Trophoblast cell (in vitro differentiated cells and primary cell): Measurements from ENCODE around the gene ABLIM3.

Experiments
- DNase-seq, 2 donors: peaks; one replicate each; pipeline ENCODE4 v3.0.0-alpha.2; 2016
- H2AFZ ChIP-seq: 2 replicates; pipeline ENCODE4 v1.6.1; 2013; ENCODE audit warnings: low read length, moderate library complexity, mild to moderate bottlenecking; ENCODE audit not compliant: insufficient read depth, poor library complexity
- H2AK5ac ChIP-seq: 2 replicates; pipeline ENCODE4 v1.6.1; 2013; ENCODE audit warnings: mild to moderate bottlenecking, low read length
- H2BK120ac ChIP-seq: 2 replicates; pipeline ENCODE4 v1.6.1; 2013; ENCODE audit warnings: low read length, mild to moderate bottlenecking, moderate library complexity; ENCODE audit not compliant: insufficient read depth, poor library complexity
- H2BK12ac ChIP-seq: 2 replicates; pipeline ENCODE4 v1.6.1; 2013; ENCODE audit warnings: mild to moderate bottlenecking, low read length, moderate library complexity
- H2BK5ac ChIP-seq: 2 replicates; pipeline ENCODE4 v1.6.1; 2013; ENCODE audit warnings: low read length, low read depth, moderate library complexity, mild to moderate bottlenecking; ENCODE audit not compliant: poor library complexity
- H3K14ac ChIP-seq: 2 replicates; pipeline ENCODE4 v1.6.1; 2013; ENCODE audit warnings: mild to moderate bottlenecking, low read length
- H3K18ac ChIP-seq: 2 replicates; pipeline ENCODE4 v1.6.1; 2013; ENCODE audit warnings: mild to moderate bottlenecking, low read length
- H3K23ac ChIP-seq: 2 replicates; pipeline ENCODE4 v1.6.1; 2013; ENCODE audit warnings: low read length
- H3K27ac ChIP-seq: 2 replicates; pipeline ENCODE4 v1.5.1; 2013; ENCODE audit warnings: low read depth, mild to moderate bottlenecking, inconsistent platforms, low read length, moderate library complexity
- H3K27me3 ChIP-seq: 2 replicates; pipeline ENCODE4 v1.6.1; 2013; ENCODE audit warnings: inconsistent platforms, mild to moderate bottlenecking, low read length, moderate library complexity; ENCODE audit not compliant: insufficient read depth
- H3K36me3 ChIP-seq, 2 experiments: 1 replicate in 1 of 2; 2 replicates in 1 of 2; pipeline ENCODE4 v1.6.1; 2013; ENCODE audit warnings: low read length in 2 of 2, mild to moderate bottlenecking in 2 of 2, moderate library complexity in 1 of 2; ENCODE audit not compliant: insufficient read depth in 2 of 2, control insufficient read depth in 1 of 2
- H3K4ac ChIP-seq: 2 replicates; pipeline ENCODE4 v1.6.1; 2013; ENCODE audit warnings: low read depth, mild to moderate bottlenecking, low read length, moderate library complexity
- H3K4me1 ChIP-seq, 2 experiments: 1 replicate in 1 of 2; 2 replicates in 1 of 2; pipeline ENCODE4 v1.6.1; 2013; ENCODE audit warnings: low read length in 2 of 2, mild to moderate bottlenecking in 2 of 2, moderate library complexity in 1 of 2; ENCODE audit not compliant: insufficient read depth in 2 of 2, control insufficient read depth in 1 of 2
- H3K4me2 ChIP-seq: 2 replicates; pipeline ENCODE4 v1.6.1; 2013; ENCODE audit warnings: inconsistent platforms, mild to moderate bottlenecking, low read length, moderate library complexity
- H3K4me3 ChIP-seq: 2 replicates; pipeline ENCODE4 v1.5.1; 2013; ENCODE audit warnings: mild to moderate bottlenecking, low read depth, low read length, inconsistent platforms
- H3K79me1 ChIP-seq: one replicate; pipeline ENCODE4 v1.6.1; 2013; ENCODE audit warnings: low read length
- H3K79me2 ChIP-seq: 2 replicates; pipeline ENCODE4 v1.6.1; 2013; ENCODE audit warnings: low read length, mild to moderate bottlenecking; ENCODE audit not compliant: control insufficient read depth, insufficient read depth, poor library complexity
- H3K9ac ChIP-seq: 2 replicates; pipeline ENCODE4 v1.6.1; 2013; ENCODE audit warnings: mild to moderate bottlenecking, low read length
- H3K9me3 ChIP-seq: 2 replicates; pipeline ENCODE4 v1.6.1; 2013; ENCODE audit warnings: low read depth, mild to moderate bottlenecking, control low read depth, inconsistent platforms, low read length; ENCODE audit not compliant: insufficient read depth
- H4K12ac ChIP-seq: 2 replicates; pipeline ENCODE4 v1.6.1; 2013; ENCODE audit warnings: low read depth, mild to moderate bottlenecking, low read length, moderate library complexity
- H4K8ac ChIP-seq: 2 replicates; pipeline ENCODE4 v1.6.1; 2013; ENCODE audit warnings: low read depth, mild to moderate bottlenecking, low read length, moderate library complexity
- H4K91ac ChIP-seq: one replicate; pipeline ENCODE4 v1.6.1; 2013; ENCODE audit warnings: low read depth, mild to moderate bottlenecking, low read length, moderate library complexity
- WGBS: extraction: QIAGEN DNeasy Blood & Tissue Kit; methylation state at CpG from one replicate; pipeline ENCODE4 v1.1.7; 2013; ENCODE audit warnings: missing lambda C conversion rate; ENCODE audit not compliant: insufficient read length, insufficient coverage; ENCODE audit errors: extremely low coverage; 5-methylcytosine and 5-hydroxymethylcytosine counted together

The ABLIM3 gene

GRCh38 chr5:149251546-149251945 lies 110.3 kb downstream of the ABLIM3 start:
- Histone ChIP-seq H2BK12ac (no peak overlapping the region), H3K14ac (no peak overlapping the region), H2BK120ac (no peak overlapping the region), H3K27ac (no peak overlapping the region), H4K8ac (no peak overlapping the region), H2AK5ac (no peak overlapping the region), H3K9me3 (no peaks in the 10 kb centered on the region), H3K4me1 (no peaks in the 10 kb centered on the region), H3K4me3 (no peak overlapping the region), H3K4ac (no peak overlapping the region), H3K23ac (no peak overlapping the region), H3K79me1 (no peaks in the 10 kb centered on the region), H2BK5ac (no peak overlapping the region), H3K27me3 (no peaks in the 10 kb centered on the region), H4K12ac (no peak overlapping the region), H2AFZ (no peak overlapping the region), H3K36me3 (no peaks in the 10 kb centered on the region), H4K91ac (no peak overlapping the region), H3K79me2 (no peaks in the 10 kb centered on the region), H3K18ac (no peak overlapping the region), H3K4me2 (no peak overlapping the region), H3K9ac (no peak overlapping the region)
- no peak for DNase-seq
- WGBS = no CpG with 5 or more reads among the region's 4 CpGs

- Histone ChIP-seq H3K23ac (no peak overlapping the region), H3K79me2 (no peaks in the 10 kb centered on the region), H3K14ac (no peak overlapping the region), H2AFZ (no peak overlapping the region), H3K36me3 (no peaks in the 10 kb centered on the region), H3K9ac (no peak overlapping the region), H3K4ac (no peak overlapping the region), H2BK12ac (no peak overlapping the region), H3K18ac (no peak overlapping the region), H3K27ac (no peak overlapping the region), H3K4me1 (no peaks in the 10 kb centered on the region), H3K9me3 (no peaks in the 10 kb centered on the region), H4K91ac (no peak overlapping the region), H3K4me3 (no peak overlapping the region), H3K27me3 (no peaks in the 10 kb centered on the region), H4K12ac (no peak overlapping the region), H4K8ac (no peak overlapping the region), H2BK5ac (no peak overlapping the region), H3K4me2 (no peak overlapping the region), H3K79me1 (no peaks in the 10 kb centered on the region), H2AK5ac (no peak overlapping the region), H2BK120ac (no peak overlapping the region)
- no peak for DNase-seq
- no CpG with 5 or more reads among the region's 3 CpGs for WGBS
These were observed 113.2 kb downstream of the ABLIM3 start for GRCh38 chr5:149254506-149254905.

- Histone ChIP-seq H3K14ac (no peak overlapping the region), H3K36me3 (no peaks in the 10 kb centered on the region), H3K79me1 (no peaks in the 10 kb centered on the region), H2AK5ac (no peak overlapping the region), H4K12ac (no peak overlapping the region), H2BK5ac (no peak overlapping the region), H3K4ac (no peak overlapping the region), H3K23ac (no peak overlapping the region), H2BK120ac (no peak overlapping the region), H3K4me3 (no peak overlapping the region), H3K27me3 (no peaks in the 10 kb centered on the region), H3K27ac (no peak overlapping the region), H3K18ac (no peak overlapping the region), H2BK12ac (no peak overlapping the region), H3K9ac (no peak overlapping the region), H3K79me2 (no peaks in the 10 kb centered on the region), H4K91ac (no peak overlapping the region), H3K9me3 (no peaks in the 10 kb centered on the region), H4K8ac (no peak overlapping the region), H3K4me1 (no peaks in the 10 kb centered on the region), H3K4me2 (no peak overlapping the region), H2AFZ (no peak overlapping the region)
- peak in 1 of 2 donors; percentile 90 for DNase-seq
These were observed 115.2 kb downstream of the ABLIM3 start for GRCh38 chr5:149256451-149256850.

GRCh38 chr5:149257131-149257530 lies 115.8 kb downstream of the ABLIM3 start:
- Histone ChIP-seq H3K4me2 (no peak overlapping the region), H3K36me3 (no peaks in the 10 kb centered on the region), H3K4ac (no peak overlapping the region), H2BK5ac (no peak overlapping the region), H3K9me3 (no peaks in the 10 kb centered on the region), H3K4me3 (no peak overlapping the region), H4K8ac (no peak overlapping the region), H3K79me2 (no peaks in the 10 kb centered on the region), H4K12ac (no peak overlapping the region), H3K14ac (no peak overlapping the region), H2BK120ac (no peak overlapping the region), H3K23ac (no peak overlapping the region), H3K27me3 (no peaks in the 10 kb centered on the region), H3K4me1 (no peaks in the 10 kb centered on the region), H2AK5ac (no peak overlapping the region), H2BK12ac (no peak overlapping the region), H3K18ac (no peak overlapping the region), H4K91ac (no peak overlapping the region), H3K27ac (no peak overlapping the region), H3K9ac (no peak overlapping the region), H3K79me1 (no peaks in the 10 kb centered on the region), H2AFZ (no peak overlapping the region)
- no CpG with 5 or more reads among the region's 1 CpG for WGBS
- no peak for DNase-seq
